B cell (primary cell): ENCODE measurements around the gene ADSS1. TPM values are rescaled to one million over a fixed set of nuclear protein-coding genes. Genes with fewer than 3 reads are reported as not detected.

Experiments
- ATAC-seq: fragments of 200-7000 bp; cut with Tn5 transposase; one replicate; pipeline ENCODE4 v1.10.0; 2021; ENCODE audit warnings: low read depth, mild to moderate bottlenecking, moderate number of reproducible peaks, moderate library complexity
- CTCF ChIA-PET: fragments of 350-600 bp; sonication (Branson Sonifier 250); formaldehyde crosslinking; loops from one replicate; lab custom pipeline; 2021; ENCODE audit warnings: antibody characterized with exemption, inconsistent platforms; lab: Charles Lee
- POLR2A ChIA-PET: fragments of 350-600 bp; sonication (Branson Sonifier 250); formaldehyde crosslinking; loops from one replicate; lab custom pipeline; 2021; ENCODE audit warnings: antibody characterized with exemption; lab: Charles Lee
- DNase-seq: peaks from one replicate; pipeline ENCODE4 v3.0.0; 2013
- H2AFZ ChIP-seq: 2 replicates; pipeline ENCODE4 v1.6.1; 2012; ENCODE audit warnings: mild to moderate bottlenecking, low read depth, low read length; ENCODE audit not compliant: insufficient read depth, poor library complexity, severe bottlenecking
- H3K27ac ChIP-seq, 2 donors: 1 replicate in 1 of 2; 2 replicates in 1 of 2; pipeline ENCODE4 v1.5.1; 2012 to 2013; ENCODE audit warnings: low read length in 2 of 2, mild to moderate bottlenecking in 2 of 2, moderate library complexity in 1 of 2
- H3K27me3 ChIP-seq, 4 experiments: fragments of 200-600 bp in 1 of 4; sonication (generic) in 1 of 4; replicated peaks in 1 of 4; 1 replicate in 2 of 4; 2 replicates in 2 of 4; pipeline versions ENCODE4 v1.6.1 to v1.7.0; 2013 to 2016; ENCODE audit warnings: low read length in 3 of 4, mild to moderate bottlenecking in 2 of 4, mixed read lengths in 1 of 4, moderate library complexity in 1 of 4; ENCODE audit not compliant: insufficient read depth in 4 of 4, control insufficient read depth in 3 of 4; ENCODE audit errors: control extremely low read depth in 1 of 4
- H3K36me3 ChIP-seq, 2 experiments: replicated peaks in 1 of 2; 1 replicate in 1 of 2; 2 replicates in 1 of 2; pipeline versions ENCODE4 v1.6.1 to v1.7.1; 2013; ENCODE audit warnings: low read length in 1 of 2; ENCODE audit not compliant: insufficient read depth in 2 of 2, control insufficient read depth in 1 of 2; ENCODE audit errors: control extremely low read depth in 1 of 2, extremely low read depth in 1 of 2
- H3K4me1 ChIP-seq, 2 donors: fragments of 200-600 bp in 1 of 2; sonication (generic) in 1 of 2; 1 replicate in 1 of 2; 2 replicates in 1 of 2; pipeline versions ENCODE4 v1.5.1 to v1.6.1; 2013 to 2017; ENCODE audit warnings: low read length in 2 of 2; ENCODE audit not compliant: control insufficient read depth in 2 of 2, insufficient read depth in 2 of 2
- H3K4me2 ChIP-seq: replicated peaks from 2 replicates; pipeline ENCODE3; 2012; ENCODE audit warnings: mild to moderate bottlenecking, low read depth, low read length; ENCODE audit not compliant: poor library complexity, severe bottlenecking
- H3K4me3 ChIP-seq, 5 experiments: fragments of 200-600 bp in 1 of 5; sonication (generic) in 1 of 5; 1 replicate in 3 of 5; 2 replicates in 2 of 5; pipeline versions ENCODE4 v1.5.1 to v1.7.0; 2011 to 2016; ENCODE audit warnings: low read length in 4 of 5, mild to moderate bottlenecking in 4 of 5, low read depth in 2 of 5, control low read depth in 1 of 5, moderate library complexity in 1 of 5; ENCODE audit not compliant: insufficient read depth in 1 of 5; ENCODE audit errors: control extremely low read depth in 1 of 5, extremely low read depth in 1 of 5
- H3K79me2 ChIP-seq: fragments of 200-600 bp; sonication (generic); one replicate; pipeline ENCODE4 v1.6.0; 2016; ENCODE audit warnings: low read length; ENCODE audit not compliant: control insufficient read depth, insufficient read depth
- H3K9ac ChIP-seq: fragments of 200-600 bp; sonication (generic); 2 replicates; pipeline ENCODE4 v1.6.1; 2017; ENCODE audit warnings: mild to moderate bottlenecking, low read length, moderate library complexity
- H3K9me3 ChIP-seq, 3 donors: one replicate each; pipeline versions ENCODE4 v1.6.1 to v1.7.1; 2013; ENCODE audit warnings: low read length in 2 of 3; ENCODE audit not compliant: control insufficient read depth in 2 of 3, insufficient read depth in 1 of 3; ENCODE audit errors: control extremely low read depth in 1 of 3
- H4K20me1 ChIP-seq: 2 replicates; pipeline ENCODE4 v1.6.0; 2012; ENCODE audit warnings: mild to moderate bottlenecking, low read length; ENCODE audit not compliant: insufficient read depth, control insufficient read depth, poor library complexity, severe bottlenecking
- H3K27ac Mint-ChIP-seq: one replicate; pipeline ENCODE4 v1.8.0; 2021; ENCODE audit warnings: mixed read lengths
- H3K27me3 Mint-ChIP-seq: one replicate; pipeline ENCODE4 v1.8.0; 2021; ENCODE audit warnings: mixed read lengths
- H3K4me1 Mint-ChIP-seq: one replicate; pipeline ENCODE4 v1.8.0; 2021; ENCODE audit warnings: mixed read lengths
- H3K4me3 Mint-ChIP-seq: one replicate; pipeline ENCODE4 v1.8.0; 2021; ENCODE audit warnings: mixed read lengths
- H3K9me3 Mint-ChIP-seq: one replicate; pipeline ENCODE4 v1.8.0; 2022; ENCODE audit warnings: mixed read lengths; ENCODE audit not compliant: insufficient read depth
- CTCF ChIP-seq: fragments of 200-600 bp; IDR thresholded peaks from one replicate; pipeline ENCODE4 v1.8.0; 2022; ENCODE audit warnings: antibody characterized with exemption, mild to moderate bottlenecking
- EZH2 ChIP-seq: IDR thresholded peaks from 2 replicates; pipeline ENCODE4 v1.6.1; 2012; ENCODE audit warnings: borderline replicate concordance, low read depth, mild to moderate bottlenecking, moderate library complexity, low read length; ENCODE audit not compliant: insufficient read depth, poor library complexity, severe bottlenecking
- WGBS: methylation state at CpG from one replicate; pipeline ENCODE4 v1.1.5; 2013; ENCODE audit warnings: missing lambda C conversion rate; ENCODE audit not compliant: insufficient coverage; 5-methylcytosine and 5-hydroxymethylcytosine counted together
- intact Hi-C: fragments of 100-400 bp; cut with micrococcal nuclease; formaldehyde crosslinking; loops from one replicate; pipeline ENCODE4 v1.10.0; 2022
- polyA plus RNA-seq: library from polyadenylated mRNA; depleted of rRNA; stranded (reverse); fragments of >200 nt; gene quantifications from 2 replicates; pipeline ENCODE4 v1.2.3, GENCODE V29; 2012
- total RNA-seq, 2 donors: library from RNA; stranded (reverse); fragments of 120-200 nt in 1 of 2; gene quantifications; 1 replicate in 1 of 2; 2 replicates in 1 of 2; pipeline versions ENCODE4 v1.2.3 to v1.2.4, GENCODE V29; 2013 to 2022

The ADSS1 gene
- total and polyA plus RNA-seq, 2 donors (not counting 1 experiment from before 2014, with no cell fraction given), result 0.33 to 1.7 TPM

- Histone ChIP-seq H3K79me2 (peaks cover 41% of the 10 kb centered on the region), H2AFZ (peak overlapping the region; percentile 64), H3K27ac (peak overlapping the region; percentile 58 to 71), H3K4me3 (peak overlapping the region in 4 of 5 experiments; percentile 35 to 81 (median 44)), H3K9me3 (no peaks in the 10 kb centered on the region), H3K9ac (peak overlapping the region; percentile 56), H4K20me1 (peaks cover 37% of the 10 kb centered on the region), H3K4me1 (peaks cover 40 to 78% of the 10 kb centered on the region in 2 donors), H3K4me2 (peak overlapping the region; percentile 87), H3K27me3 (no peaks in the 10 kb centered on the region), H3K36me3 (peaks cover 0 to 7% of the 10 kb centered on the region in 2 experiments)
- peak overlapping the region; percentile 68 for H3K27ac Mint-ChIP-seq
- 74% methylated on average over 22 of the region's 24 CpGs for WGBS
- no peaks in the 10 kb centered on the region for H3K9me3 Mint-ChIP-seq
- peaks cover 63% of the 10 kb centered on the region for H3K4me1 Mint-ChIP-seq
- POLR2A ChIA-PET, result interaction anchor here (1.1 to 1.3 kb wide), 3 partner anchors 9 to 31 kb away, joined by 3 to 6 read pairs (median 3); no protein-coding TSS in a partner anchor
- no peaks in the 10 kb centered on the region for H3K27me3 Mint-ChIP-seq
- no peak for ATAC-seq
- DNase-seq, result peak; percentile 55
- TF ChIP-seq CTCF (no peak), EZH2 (no peak)
- peak overlapping the region; percentile 64 for H3K4me3 Mint-ChIP-seq
- CTCF ChIA-PET, result interaction anchor here (2.4 kb wide), 1 partner anchor 31 kb away, joined by 6 read pairs; no protein-coding TSS in a partner anchor
- intact Hi-C loops, result loop anchor here (2.0 kb wide), 1 partner anchor 32 kb away; no protein-coding TSS in a partner anchor
Measured at GRCh38 chr14:104688505-104689108, 35.4 kb upstream of the ADSS1 start.
